GM21381 (cell line): ENCODE results near the gene ATP2C2.

Experiments used
- ATAC-seq: cut with Tn5 transposase; IDR thresholded peaks from one replicate; pipeline ENCODE4 v1.9.1; 2021; ENCODE audit warnings: mild to moderate bottlenecking, moderate library complexity; ENCODE audit not compliant: unreplicated experiment

The ATP2C2 gene

GRCh38 chr16:84508502-84508901 is 140.2 kb downstream of the ATP2C2 start:
- ATAC-seq = no peak

- no peak for ATAC-seq
Observed at GRCh38 chr16:84509032-84509950, 141.0 kb downstream of the ATP2C2 start.

GRCh38 chr16:84511180-84511800 is 143.0 kb downstream of the ATP2C2 start:
- no peak for ATAC-seq

GRCh38 chr16:84511831-84512230 is 143.5 kb downstream of the ATP2C2 start:
- ATAC-seq = no peak

- ATAC-seq = no peak
Observed at GRCh38 chr16:84513123-84513522, 144.8 kb downstream of the ATP2C2 start.

GRCh38 chr16:84513666-84514065 is 145.3 kb downstream of the ATP2C2 start:
- no peak for ATAC-seq
